A673 (cell line): Measurements from ENCODE around the gene PRF1. TPM values are rescaled to one million over a fixed set of nuclear protein-coding genes. Genes with fewer than 3 reads are reported as not detected.

Experiments used
- BruUV-seq: library from RNA; stranded (reverse); fragments of 400-500 nt; replicated peaks from 2 replicates; lab custom pipeline; 2021; lab: Mats Ljungman, UMichigan
- CTCF ChIA-PET: fragments of 300-600 bp; sonication (Branson Sonifier 250); formaldehyde crosslinking; loops from one replicate; lab custom pipeline; 2022; ENCODE audit warnings: antibody characterized with exemption; lab: Charles Lee
- POLR2A ChIA-PET: fragments of 300-600 bp; sonication (Branson Sonifier 250); formaldehyde crosslinking; loops from one replicate; lab custom pipeline; 2022; ENCODE audit warnings: antibody characterized with exemption; ENCODE audit not compliant: low non-redundant PET; lab: Charles Lee
- DNase-seq: peaks from one replicate; pipeline ENCODE4 v3.0.0-alpha.2; 2015; ENCODE audit warnings: low spot score
- H3K27ac ChIP-seq: fragments of 200-600 bp; sonication (generic); 2 replicates; pipeline ENCODE4 v1.5.1; 2016; ENCODE audit warnings: mixed run types, low read depth, mild to moderate bottlenecking, mixed read lengths, antibody characterized with exemption, low read length; ENCODE audit not compliant: poor library complexity, severe bottlenecking
- H3K27me3 ChIP-seq: fragments of 200-600 bp; sonication (generic); replicated peaks from 2 replicates; pipeline ENCODE4 v1.6.1; 2017; ENCODE audit warnings: mixed run types, low read depth, mild to moderate bottlenecking, mixed read lengths, antibody characterized with exemption, low read length; ENCODE audit not compliant: insufficient read depth, poor library complexity
- H3K36me3 ChIP-seq: fragments of 200-600 bp; sonication (generic); 2 replicates; pipeline ENCODE4 v1.6.1; 2016; ENCODE audit warnings: mixed run types, mild to moderate bottlenecking, mixed read lengths, antibody characterized with exemption, low read length; ENCODE audit not compliant: insufficient read depth, poor library complexity, severe bottlenecking
- H3K4me1 ChIP-seq: fragments of 200-600 bp; sonication (generic); 2 replicates; pipeline ENCODE4 v1.6.1; 2017; ENCODE audit warnings: mixed run types, mild to moderate bottlenecking, mixed read lengths, antibody characterized with exemption, low read length; ENCODE audit not compliant: insufficient read depth, poor library complexity, severe bottlenecking
- H3K4me3 ChIP-seq: fragments of 200-600 bp; sonication (generic); 2 replicates; pipeline ENCODE4 v1.5.1; 2016; ENCODE audit warnings: low read depth, mixed run types, mild to moderate bottlenecking, mixed read lengths, low read length; ENCODE audit not compliant: poor library complexity, severe bottlenecking
- H3K9me3 ChIP-seq: fragments of 200-600 bp; sonication (generic); 2 replicates; pipeline ENCODE4 v1.6.1; 2016; ENCODE audit warnings: mixed run types, low read depth, mild to moderate bottlenecking, mixed read lengths, antibody characterized with exemption, low read length; ENCODE audit not compliant: poor library complexity, severe bottlenecking
- CTCF ChIP-seq: fragments of 300-800, 200-600 bp; sonication (generic); conservative IDR thresholded peaks from 2 replicates; pipeline ENCODE4 v1.5.1; 2017; ENCODE audit warnings: low read depth, mild to moderate bottlenecking, antibody characterized with exemption, low read length, moderate library complexity, mixed read lengths
- EZH2 ChIP-seq: fragments of 200-600 bp; sonication (generic); IDR thresholded peaks from 2 replicates; pipeline ENCODE4 v1.6.1; 2017; ENCODE audit warnings: borderline replicate concordance, low read depth, mild to moderate bottlenecking, mixed read lengths, antibody characterized with exemption, low read length; ENCODE audit not compliant: poor library complexity, severe bottlenecking
- intact Hi-C: fragments of 100-400 bp; cut with micrococcal nuclease; formaldehyde crosslinking; loops from one replicate; pipeline ENCODE4 v1.10.0; 2022; ENCODE audit not compliant: unreplicated experiment
- total RNA-seq: library from RNA; stranded (reverse); gene quantifications from 2 replicates; pipeline ENCODE4 v1.2.3, GENCODE V29; 2021

Gene PRF1
- total RNA-seq, 1 experiment from 2014 or later, result not detected

- Histone ChIP-seq H3K4me3 (no peak overlapping the region), H3K36me3 (no peaks in the 10 kb centered on the region), H3K27me3 (no peaks in the 10 kb centered on the region), H3K27ac (no peak overlapping the region), H3K9me3 (no peaks in the 10 kb centered on the region), H3K4me1 (no peaks in the 10 kb centered on the region)
- ChIA-PET POLR2A (no interaction called here), CTCF (no interaction called here)
- BruUV-seq, result no TSS peak
- TF ChIP-seq CTCF (no peak), EZH2 (no peak)
- DNase-seq, result no peak
- intact Hi-C loops, result no loop called here
Measured at GRCh38 chr10:70596860-70597809, 5.4 kb downstream of the PRF1 start.

GRCh38 chr10:70596110-70596798, 6.3 kb downstream of the PRF1 start:
- no peak for DNase-seq
- CTCF ChIA-PET, result no interaction called here
- no peaks in the 10 kb centered on the region for H3K9me3 ChIP-seq
- H3K36me3 ChIP-seq, result no peaks in the 10 kb centered on the region
- no peak overlapping the region for H3K4me3 ChIP-seq
- intact Hi-C loops, result no loop called here
- TF ChIP-seq EZH2 (no peak), CTCF (no peak)
- BruUV-seq, result no TSS peak
- no peaks in the 10 kb centered on the region for H3K27me3 ChIP-seq
- H3K27ac ChIP-seq, result no peak overlapping the region
- POLR2A ChIA-PET, result no interaction called here
- H3K4me1 ChIP-seq, result no peaks in the 10 kb centered on the region

- intact Hi-C loops, result no loop called here
- Histone ChIP-seq H3K27ac (no peak overlapping the region), H3K9me3 (no peaks in the 10 kb centered on the region), H3K4me3 (no peak overlapping the region), H3K36me3 (no peaks in the 10 kb centered on the region), H3K27me3 (no peaks in the 10 kb centered on the region), H3K4me1 (no peaks in the 10 kb centered on the region)
- DNase-seq, result no peak
- ChIA-PET POLR2A (no interaction called here), CTCF (no interaction called here)
- BruUV-seq, result no TSS peak
- TF ChIP-seq CTCF (no peak), EZH2 (no peak)
Measured at GRCh38 chr10:70595566-70596016, 7.0 kb downstream of the PRF1 start.
